ENCODE data around the gene TDRKH.
"Not testable (repeated sequence)": the region's sequence is repeated elsewhere in the genome, so short reads cannot be mapped to it uniquely, and the experiment has no call there.

TDRKH gene

GRCh38 chr1:151800830-151801229, 10.5 kb upstream of the TDRKH start:
- FAIRE-seq = no peak

- FAIRE-seq = no peak
Measured at GRCh38 chr1:151799179-151800022, 9.1 kb upstream of the TDRKH start.

GRCh38 chr1:151798571-151798970, 8.3 kb upstream of the TDRKH start:
- FAIRE-seq = no peak

GRCh38 chr1:151790940-151791651, 796 bp upstream of the TDRKH start:
- no peak for FAIRE-seq

- no peak for FAIRE-seq
Measured at GRCh38 chr1:151787689-151788088, 2.6 kb downstream of the TDRKH start.

GRCh38 chr1:151783796-151784195, 6.5 kb downstream of the TDRKH start:
- no peak for FAIRE-seq

GRCh38 chr1:151782741-151783140, 7.6 kb downstream of the TDRKH start:
- FAIRE-seq = no peak

GRCh38 chr1:151782026-151782425, 8.3 kb downstream of the TDRKH start:
- FAIRE-seq = not testable (repeated sequence)

GRCh38 chr1:151780736-151781135, 9.6 kb downstream of the TDRKH start:
- FAIRE-seq = not testable (repeated sequence)

GRCh38 chr1:151779852-151780251, 10.4 kb downstream of the TDRKH start:
- no peak for FAIRE-seq

- peak; percentile 52 for FAIRE-seq
Measured at GRCh38 chr1:151777317-151777716, 13.0 kb downstream of the TDRKH start.

GRCh38 chr1:151776665-151777062, 13.6 kb downstream of the TDRKH start:
- FAIRE-seq = no peak

- no peak for FAIRE-seq
Measured at GRCh38 chr1:151775894-151776664, 14.2 kb downstream of the TDRKH start.

GRCh38 chr1:151774256-151774922, 15.9 kb downstream of the TDRKH start:
- no peak for FAIRE-seq

- no peak for FAIRE-seq
Measured at GRCh38 chr1:151773702-151774101, 16.6 kb downstream of the TDRKH start.

GRCh38 chr1:151769270-151769669, 21.0 kb downstream of the TDRKH start:
- FAIRE-seq = not testable (repeated sequence)

- FAIRE-seq = not testable (repeated sequence)
Measured at GRCh38 chr1:151768351-151769066, 21.8 kb downstream of the TDRKH start.

GRCh38 chr1:151763990-151764389, 26.3 kb downstream of the TDRKH start:
- FAIRE-seq = no peak

- FAIRE-seq = peak; percentile 81
Measured at GRCh38 chr1:151762941-151763921, 27.1 kb downstream of the TDRKH start, which contains the start of gene MRPL9. Gene MRPL9, minus strand, starts transcription at chr1:151763496. Its CDS starts 17 bp downstream, at chr1:151763479.

- FAIRE-seq = no peak
Measured at GRCh38 chr1:151760597-151761385, 29.5 kb downstream of the TDRKH start.

Data from TTC549 (cell line).